HepG2 (cell line): ENCODE results near the gene SNUPN. TPM values are rescaled to one million over a fixed set of nuclear protein-coding genes. Genes with fewer than 3 reads are reported as not detected.

Experiments
- CHD2 ChIP-seq: IDR thresholded peaks from 2 replicates; pipeline ENCODE4 v1.6.1; 2011; ENCODE audit warnings: low read depth, low read length, improper control_type of control experiment
- E2F1 ChIP-seq: sonication (generic); formaldehyde crosslinking; IDR thresholded peaks from 2 replicates; pipeline ENCODE4 v1.5.0; 2020; ENCODE audit warnings: missing genetic modification reagents
- E2F2 ChIP-seq: sonication (generic); formaldehyde crosslinking; IDR thresholded peaks from 2 replicates; pipeline ENCODE4 v1.4.0; 2020; ENCODE audit warnings: missing genetic modification reagents, borderline replicate concordance
- GABPB1 ChIP-seq: IDR thresholded peaks from 2 replicates; pipeline ENCODE4 v1.6.1; 2016; ENCODE audit warnings: mild to moderate bottlenecking, missing genetic modification reagents, moderate library complexity, missing compliant biosample characterization
- HNRNPUL1 ChIP-seq: fragments of 200-400 bp; formaldehyde crosslinking; IDR thresholded peaks from 2 replicates; pipeline ENCODE4 v1.6.1; 2017; ENCODE audit warnings: low read depth, mild to moderate bottlenecking, low read length, moderate library complexity
- KAT8 ChIP-seq: IDR thresholded peaks from 2 replicates; pipeline ENCODE4 v1.6.1; 2016; ENCODE audit warnings: missing genetic modification reagents, missing compliant biosample characterization
- KDM6A ChIP-seq: IDR thresholded peaks from 2 replicates; pipeline ENCODE4 v1.6.1; 2016; ENCODE audit warnings: low read depth
- NBN ChIP-seq: fragments of 450-650 bp; conservative IDR thresholded peaks from 2 replicates; pipeline ENCODE4 v1.6.1; 2017
- NCOA2 ChIP-seq: sonication (generic); formaldehyde crosslinking; IDR thresholded peaks from 2 replicates; pipeline ENCODE4 v1.8.0; 2022; ENCODE audit warnings: inconsistent platforms
- NFE2L2 ChIP-seq: fragments of 150-350 bp; IDR thresholded peaks from 2 replicates; pipeline ENCODE4 v1.6.1; 2014; ENCODE audit warnings: low read length
- NFKB2 ChIP-seq: sonication (generic); formaldehyde crosslinking; IDR thresholded peaks from 2 replicates; pipeline ENCODE4 v1.4.0; 2020; ENCODE audit warnings: missing genetic modification reagents, borderline replicate concordance
- NONO ChIP-seq, 2 experiments: fragments of 450-650 bp in 1 of 2; sonication (generic) in 1 of 2; formaldehyde crosslinking in 1 of 2; IDR thresholded peaks in 1 of 2; conservative IDR thresholded peaks in 1 of 2; 2 replicates each; pipeline versions ENCODE4 v1.6.1 to v1.8.0; 2017 to 2022; ENCODE audit warnings: mild to moderate bottlenecking in 1 of 2, missing genetic modification reagents in 1 of 2, moderate library complexity in 1 of 2
- RAD51 ChIP-seq: fragments of 450-650 bp; IDR thresholded peaks from 2 replicates; pipeline ENCODE4 v1.6.1; 2016; ENCODE audit warnings: borderline replicate concordance
- RBM22 ChIP-seq: fragments of 200-400 bp; formaldehyde crosslinking; optimal IDR thresholded peaks from 2 replicates; pipeline ENCODE3; 2017; ENCODE audit warnings: mild to moderate bottlenecking, low read length, moderate library complexity
- STAT6 ChIP-seq: sonication (generic); formaldehyde crosslinking; IDR thresholded peaks from 2 replicates; pipeline ENCODE4 v1.4.0; 2020; ENCODE audit warnings: missing genetic modification reagents, mild to moderate bottlenecking, borderline replicate concordance
- TCF7L2 ChIP-seq: IDR thresholded peaks from 2 replicates; pipeline ENCODE4 v1.6.1; 2011; ENCODE audit warnings: mild to moderate bottlenecking, low read depth, low read length, moderate library complexity
- USF2 ChIP-seq, 2 experiments: sonication (generic) in 1 of 2; formaldehyde crosslinking in 1 of 2; IDR thresholded peaks; 2 replicates each; pipeline versions ENCODE4 v1.5.1 to v1.6.1; 2011 to 2020; ENCODE audit warnings: borderline replicate concordance in 1 of 2, low read depth in 1 of 2, low read length in 1 of 2, mild to moderate bottlenecking in 1 of 2, missing genetic modification reagents in 1 of 2, moderate library complexity in 1 of 2
- ZNF264 ChIP-seq: sonication (generic); formaldehyde crosslinking; IDR thresholded peaks from 2 replicates; pipeline ENCODE4 v1.4.0; 2020; ENCODE audit warnings: missing genetic modification reagents
- ZNF460 ChIP-seq: sonication (generic); formaldehyde crosslinking; IDR thresholded peaks from 2 replicates; pipeline ENCODE4 v1.5.1; 2020; ENCODE audit warnings: missing genetic modification reagents, mild to moderate bottlenecking, borderline replicate concordance
- ZNF678 ChIP-seq: sonication (generic); formaldehyde crosslinking; IDR thresholded peaks from 2 replicates; pipeline ENCODE4 v1.4.0; 2020; ENCODE audit warnings: mild to moderate bottlenecking, missing genetic modification reagents
- ZNF766 ChIP-seq: sonication (generic); formaldehyde crosslinking; IDR thresholded peaks from 2 replicates; pipeline ENCODE4 v1.5.0; 2020; ENCODE audit warnings: missing genetic modification reagents, borderline replicate concordance
- ZSCAN22 ChIP-seq: sonication (generic); formaldehyde crosslinking; IDR thresholded peaks from 2 replicates; pipeline ENCODE4 v1.4.0; 2020; ENCODE audit warnings: mild to moderate bottlenecking, missing genetic modification reagents
- ZSCAN31 ChIP-seq: sonication (generic); formaldehyde crosslinking; IDR thresholded peaks from 2 replicates; pipeline ENCODE4 v1.5.0; 2020; ENCODE audit warnings: low read depth, mild to moderate bottlenecking, missing genetic modification reagents
- polyA plus RNA-seq, 8 experiments: library from polyadenylated mRNA; depleted of rRNA in 3 of 8; stranded (reverse) in 7 of 8; unstranded in 1 of 8; fragments of >200 nt; fragmentation: Illumina TruSeq in 4 of 8; extraction: Trizol in 4 of 8; gene quantifications; 2 replicates each; pipeline versions ENCODE4 v1.2.1 to v1.2.3, GENCODE V29; 2011 to 2016; ENCODE audit warnings: low read depth in 4 of 8, missing spikeins in 1 of 8, mixed read lengths in 1 of 8; ENCODE audit not compliant: insufficient read depth in 1 of 8
- total RNA-seq, 5 experiments: library from RNA; depleted of rRNA; stranded (reverse); fragments of >200 nt; fragmentation: Illumina TruSeq; extraction: Trizol; gene quantifications; 2 replicates each; pipeline ENCODE4 v1.2.3, GENCODE V29; 2016; ENCODE audit warnings: low read depth in 1 of 5

The SNUPN gene
- total and polyA plus RNA-seq, 2 of the 13 experiments (the other 11 are each of a cell fraction or from before 2014, with no cell fraction given): 9.0 to 16.4 TPM

GRCh38 chr15:75647370-75648155 lies 22.0 kb upstream of the SNUPN start, which contains the start of gene SNX33 (continued):
- TF ChIP-seq ZNF460: no peak; the same call in 1 of the 2 replicates
- TF ChIP-seq NFKB2 (CRISPR knock-in tag): no peak; the same call in 1 of the 2 replicates
- TF ChIP-seq USF2 (IDR thresholded peaks at IDR 0.05; ENCODE audit: low read depth, low read length): no peak
- TF ChIP-seq USF2 (CRISPR knock-in tag; IDR thresholded peaks at IDR 0.05; ENCODE audit: borderline replicate concordance): no peak
- peak; percentile 17; the same call in 1 of the 2 replicates for TF ChIP-seq KAT8 (CRISPR knock-in tag)
- TF ChIP-seq RBM22: no peak
- TF ChIP-seq HNRNPUL1: no peak
- TF ChIP-seq ZNF766: 0 out of 2 replicates have a peak, but pooled peaks have one; percentile 8
- TF ChIP-seq NBN: no peak
- no peak for TF ChIP-seq RAD51
- TF ChIP-seq ZSCAN22: no peak
- peak; percentile 18; the same call in 1 of the 2 replicates for TF ChIP-seq ZSCAN31 (CRISPR knock-in tag)
- no peak for TF ChIP-seq TCF7L2
- no peak for TF ChIP-seq KDM6A (CRISPR knock-in tag)
- TF ChIP-seq NFE2L2: no peak
- no peak for TF ChIP-seq NONO (IDR thresholded peaks at IDR 0.05)
- peak; percentile 73 for TF ChIP-seq NONO (CRISPR knock-in tag; conservative IDR thresholded peaks at IDR 0.05)
- no peak for TF ChIP-seq E2F1 (CRISPR knock-in tag)
- no peak for TF ChIP-seq ZNF264 (CRISPR knock-in tag)
- TF ChIP-seq E2F2: no peak
- peak; percentile 76 for TF ChIP-seq GABPB1 (CRISPR knock-in tag)
- TF ChIP-seq CHD2: no peak
- TF ChIP-seq NCOA2: no peak
- no peak for TF ChIP-seq ZNF678
- TF ChIP-seq STAT6 (CRISPR knock-in tag): peak; percentile 25; the same call in 1 of the 2 replicates
